ENCODE data around the gene HBA2.
"Not testable (repeated sequence)": the region's sequence is repeated elsewhere in the genome, so short reads cannot be mapped to it uniquely, and the experiment has no call there.

Gene HBA2

GRCh38 chr16:176006-176405 is 3.3 kb downstream of the HBA2 start:
- not testable (repeated sequence) for DNase-seq

- not testable (repeated sequence) for DNase-seq
Observed at GRCh38 chr16:176477-177382, 4.1 kb downstream of the HBA2 start, which contains the start of gene HBA1. Gene HBA1, plus strand, starts transcription at chr16:176680. Its CDS starts 37 bp downstream, at chr16:176717.

- DNase-seq, result no peak
Observed at GRCh38 chr16:177394-177822, 4.7 kb downstream of the HBA2 start.

- no peak for DNase-seq
Observed at GRCh38 chr16:177981-178667, 5.4 kb downstream of the HBA2 start.

GRCh38 chr16:178668-179015 is 6.0 kb downstream of the HBA2 start:
- no peak for DNase-seq

- no peak for DNase-seq
Observed at GRCh38 chr16:179211-180092, 6.8 kb downstream of the HBA2 start.

GRCh38 chr16:180101-180675 is 7.5 kb downstream of the HBA2 start, which contains the start of gene HBQ1:
Gene HBQ1, plus strand, starts transcription at chr16:180459. Its CDS starts 28 bp downstream, at chr16:180487.
- DNase-seq, result no peak

- DNase-seq, result no peak
Observed at GRCh38 chr16:180681-181564, 8.2 kb downstream of the HBA2 start.

GRCh38 chr16:181565-182021 is 8.9 kb downstream of the HBA2 start:
- no peak for DNase-seq

- no peak for DNase-seq
Observed at GRCh38 chr16:183005-183404, 10.3 kb downstream of the HBA2 start.

- DNase-seq, result no peak
Observed at GRCh38 chr16:185213-185612, 12.5 kb downstream of the HBA2 start.

- no peak for DNase-seq
Observed at GRCh38 chr16:185691-186090, 13.0 kb downstream of the HBA2 start.

- DNase-seq, result no peak
Observed at GRCh38 chr16:187330-187729, 14.7 kb downstream of the HBA2 start.

- DNase-seq, result no peak
Observed at GRCh38 chr16:188674-189073, 16.0 kb downstream of the HBA2 start.

- DNase-seq, result no peak
Observed at GRCh38 chr16:189604-190186, 17.0 kb downstream of the HBA2 start.

- no peak for DNase-seq
Observed at GRCh38 chr16:191831-192230, 19.2 kb downstream of the HBA2 start.

GRCh38 chr16:192686-193085 is 20.0 kb downstream of the HBA2 start:
- DNase-seq, result no peak

GRCh38 chr16:193441-193840 is 20.8 kb downstream of the HBA2 start:
- DNase-seq, result no peak

GRCh38 chr16:194516-194915 is 21.8 kb downstream of the HBA2 start:
- DNase-seq, result no peak

- no peak for DNase-seq
Observed at GRCh38 chr16:200388-200787, 27.7 kb downstream of the HBA2 start.

GRCh38 chr16:203246-203645 is 30.6 kb downstream of the HBA2 start:
- DNase-seq, result no peak
